ENCODE measurements around the gene BAK1. TPM values are rescaled to one million over a fixed set of nuclear protein-coding genes. Genes with fewer than 3 reads are reported as not detected.

BAK1 gene
- total and polyA plus RNA-seq, 2 of the 13 experiments (the other 11 are each of a cell fraction or from before 2014, with no cell fraction given): 15.0 to 23.8 TPM

GRCh38 chr6:33579828-33580714 is at the start of gene BAK1 (continued):
- TF ChIP-seq MIER3 (CRISPR knock-in tag; IDR thresholded peaks at IDR 0.05; ENCODE audit: borderline replicate concordance) (no peak; the same call in 1 of the 2 replicates), MBD4 (IDR thresholded peaks at IDR 0.05; ENCODE audit: borderline replicate concordance, low read length) (no peak), ZFP90 (CRISPR knock-in tag; IDR thresholded peaks at IDR 0.05; ENCODE audit: borderline replicate concordance) (no peak; the same call in 1 of the 2 replicates), ZNF839 (CRISPR knock-in tag; IDR thresholded peaks at IDR 0.05; ENCODE audit: borderline replicate concordance) (no peak), ZNF574 (CRISPR knock-in tag; IDR thresholded peaks at IDR 0.05) (peak; percentile 99), FOXP1 (IDR thresholded peaks at IDR 0.05) (no peak), FOXP1 (CRISPR knock-in tag; IDR thresholded peaks at IDR 0.05) (no peak), NBN (conservative IDR thresholded peaks at IDR 0.05) (no peak), ZNF503 (CRISPR knock-in tag; IDR thresholded peaks at IDR 0.05) (no peak), TAF15 (IDR thresholded peaks at IDR 0.05; ENCODE audit: low read depth, low read length, poor library complexity, severe bottlenecking) (no peak), ZNF33B (CRISPR knock-in tag; IDR thresholded peaks at IDR 0.05) (peak; percentile 9; the same call in 1 of the 2 replicates), CAMTA2 (CRISPR knock-in tag; IDR thresholded peaks at IDR 0.05; ENCODE audit: borderline replicate concordance) (no peak), MEF2D (CRISPR knock-in tag; IDR thresholded peaks at IDR 0.05) (peak; percentile 42; the same call in 1 of the 2 replicates), RERE (CRISPR knock-in tag; IDR thresholded peaks at IDR 0.05; ENCODE audit: low read depth) (no peak), ZNF333 (CRISPR knock-in tag; IDR thresholded peaks at IDR 0.05; ENCODE audit: borderline replicate concordance) (peak; percentile 86; the same call in 1 of the 2 replicates)

All from HepG2 (cell line).